ENCODE data around the gene CCN5.

Gene CCN5

DNA sequence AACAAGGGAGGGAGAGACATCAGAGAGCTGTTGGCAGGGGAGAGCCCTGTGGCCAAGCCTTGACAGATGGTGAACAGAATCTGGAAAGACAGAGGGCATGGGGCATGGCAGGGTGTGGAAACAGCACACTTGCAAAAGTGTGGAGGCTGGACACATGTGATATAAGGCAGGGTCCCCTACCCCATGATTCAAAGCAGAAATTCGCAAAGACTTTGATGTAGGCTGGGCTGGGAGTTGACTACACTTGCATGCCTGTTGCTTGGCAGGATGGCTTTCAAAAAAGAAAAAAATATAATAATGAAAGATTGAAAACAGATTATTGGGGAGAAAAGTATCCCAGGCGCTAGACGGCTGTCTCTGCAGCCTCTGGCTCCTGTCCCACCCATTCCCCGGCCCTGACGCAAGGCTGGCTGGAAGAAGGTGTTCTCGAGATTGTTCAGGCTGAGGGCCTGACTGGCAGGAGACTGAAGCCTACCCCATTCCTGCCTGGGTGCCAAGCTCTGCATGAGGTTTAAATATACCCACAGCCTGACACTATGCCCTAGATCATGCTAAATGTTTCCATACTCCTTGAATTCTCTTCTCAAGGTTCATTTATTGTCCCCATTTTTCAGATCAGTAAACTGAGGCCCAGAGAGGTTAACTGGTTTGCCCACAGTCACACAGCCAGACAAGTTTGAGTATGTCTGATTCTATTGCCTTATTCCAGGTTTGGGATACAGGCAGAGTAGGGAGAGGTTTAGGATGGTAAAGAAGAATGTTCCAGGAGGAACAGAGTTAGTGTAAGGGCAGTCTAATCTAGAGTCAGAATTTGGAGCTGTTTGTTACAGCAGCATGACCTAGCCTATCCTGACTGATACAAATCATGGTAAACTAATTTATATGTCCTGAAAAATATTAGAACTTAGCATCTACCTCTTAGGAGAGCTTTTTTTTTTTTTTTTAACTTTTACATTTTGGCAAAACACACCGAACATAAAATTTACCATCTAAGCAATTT is 23.4 kb upstream of the CCN5 start:
- DNase-seq (ENCODE audit: low read depth): no peak
- no peak overlapping the region for H3K4me3 ChIP-seq (ENCODE audit: low read depth, low read length)
- TF ChIP-seq, protein P1, sequence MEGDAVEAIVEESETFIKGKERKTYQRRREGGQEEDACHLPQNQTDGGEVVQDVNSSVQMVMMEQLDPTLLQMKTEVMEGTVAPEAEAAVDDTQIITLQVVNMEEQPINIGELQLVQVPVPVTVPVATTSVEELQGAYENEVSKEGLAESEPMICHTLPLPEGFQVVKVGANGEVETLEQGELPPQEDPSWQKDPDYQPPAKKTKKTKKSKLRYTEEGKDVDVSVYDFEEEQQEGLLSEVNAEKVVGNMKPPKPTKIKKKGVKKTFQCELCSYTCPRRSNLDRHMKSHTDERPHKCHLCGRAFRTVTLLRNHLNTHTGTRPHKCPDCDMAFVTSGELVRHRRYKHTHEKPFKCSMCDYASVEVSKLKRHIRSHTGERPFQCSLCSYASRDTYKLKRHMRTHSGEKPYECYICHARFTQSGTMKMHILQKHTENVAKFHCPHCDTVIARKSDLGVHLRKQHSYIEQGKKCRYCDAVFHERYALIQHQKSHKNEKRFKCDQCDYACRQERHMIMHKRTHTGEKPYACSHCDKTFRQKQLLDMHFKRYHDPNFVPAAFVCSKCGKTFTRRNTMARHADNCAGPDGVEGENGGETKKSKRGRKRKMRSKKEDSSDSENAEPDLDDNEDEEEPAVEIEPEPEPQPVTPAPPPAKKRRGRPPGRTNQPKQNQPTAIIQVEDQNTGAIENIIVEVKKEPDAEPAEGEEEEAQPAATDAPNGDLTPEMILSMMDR (conservative IDR thresholded peaks at IDR 0.05; ENCODE audit: low read depth, low read length): no peak

DNA sequence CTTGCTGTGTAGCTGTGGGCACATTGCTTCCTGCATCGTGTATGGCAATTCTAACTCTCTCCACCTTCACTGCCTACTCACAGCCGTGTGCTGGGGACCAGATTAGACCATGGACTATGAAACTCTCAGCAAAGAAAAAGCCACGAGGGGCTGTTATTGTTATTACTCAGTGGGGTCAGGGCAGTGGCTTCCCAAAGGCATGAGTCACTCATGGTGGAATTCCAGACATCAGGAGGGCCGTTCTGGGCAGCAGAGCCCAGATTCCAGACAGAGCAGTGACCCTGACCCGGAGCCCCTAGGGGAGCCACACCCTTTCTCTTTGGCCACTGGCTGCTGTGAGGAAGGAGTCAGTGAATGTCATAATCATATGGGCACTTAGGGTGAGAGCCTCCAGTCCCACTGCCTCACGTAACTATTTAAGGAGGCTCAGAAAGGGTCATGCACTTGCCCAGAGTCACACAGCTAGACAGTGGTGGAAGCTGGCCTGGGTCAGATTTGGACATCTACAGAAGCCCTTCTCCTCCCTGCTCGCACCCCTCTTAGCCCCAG is 22.2 kb upstream of the CCN5 start:
- TF ChIP-seq, protein P1 (conservative IDR thresholded peaks at IDR 0.05; ENCODE audit: low read depth, low read length): no peak
- peak; percentile 94 for DNase-seq (ENCODE audit: low read depth)
- no peak overlapping the region for H3K4me3 ChIP-seq (ENCODE audit: low read depth, low read length)

DNA sequence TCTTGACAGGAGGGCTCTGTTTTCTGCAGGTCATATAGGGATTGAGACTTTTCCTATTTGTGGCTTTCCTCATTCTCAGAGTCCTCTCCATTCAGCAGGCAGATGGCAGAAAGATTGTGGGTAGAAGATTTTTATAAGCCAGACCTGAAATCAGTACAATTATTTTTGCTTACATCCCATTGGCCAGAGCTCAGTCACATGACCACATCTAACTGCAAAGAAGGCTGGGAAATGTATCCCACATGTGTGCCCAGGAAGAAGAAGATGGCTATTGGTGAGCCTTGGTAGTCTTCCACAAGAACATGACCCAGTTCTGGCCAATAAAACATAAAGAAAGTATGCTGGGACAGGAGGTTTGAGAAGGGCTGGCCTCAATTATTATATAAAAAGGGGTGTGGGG is 21.5 kb upstream of the CCN5 start:
- H3K4me3 ChIP-seq (ENCODE audit: low read depth, low read length): no peak overlapping the region

DNA sequence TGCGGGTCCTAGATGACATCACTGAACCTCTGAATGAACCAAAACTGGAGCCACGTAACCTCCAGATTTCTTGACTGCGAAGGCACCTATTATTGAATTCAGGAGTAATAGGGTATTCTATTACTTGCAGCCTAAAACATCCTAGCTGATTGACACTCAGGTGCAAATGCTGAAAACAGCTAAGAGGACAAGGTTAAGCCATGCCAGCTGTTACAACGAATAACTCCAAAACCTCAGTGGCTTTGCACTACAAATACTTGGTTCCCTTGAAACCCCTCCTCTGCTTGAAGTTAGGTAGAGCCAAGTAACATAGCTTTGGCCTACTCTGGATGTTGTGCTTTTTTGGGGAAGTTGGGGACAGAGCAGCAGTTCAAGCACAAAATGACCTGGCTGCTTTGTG is 21.0 kb upstream of the CCN5 start:
- TF ChIP-seq, protein P1 (conservative IDR thresholded peaks at IDR 0.05; ENCODE audit: low read depth, low read length): no peak
- DNase-seq (ENCODE audit: low read depth): no peak
- H3K4me3 ChIP-seq (ENCODE audit: low read depth, low read length): no peak overlapping the region

More for the DNA sequence above, 21.5 kb upstream of the CCN5 start:
- DNase-seq (ENCODE audit: low read depth): no peak
- TF ChIP-seq, protein P1 (conservative IDR thresholded peaks at IDR 0.05; ENCODE audit: low read depth, low read length): no peak

DNA sequence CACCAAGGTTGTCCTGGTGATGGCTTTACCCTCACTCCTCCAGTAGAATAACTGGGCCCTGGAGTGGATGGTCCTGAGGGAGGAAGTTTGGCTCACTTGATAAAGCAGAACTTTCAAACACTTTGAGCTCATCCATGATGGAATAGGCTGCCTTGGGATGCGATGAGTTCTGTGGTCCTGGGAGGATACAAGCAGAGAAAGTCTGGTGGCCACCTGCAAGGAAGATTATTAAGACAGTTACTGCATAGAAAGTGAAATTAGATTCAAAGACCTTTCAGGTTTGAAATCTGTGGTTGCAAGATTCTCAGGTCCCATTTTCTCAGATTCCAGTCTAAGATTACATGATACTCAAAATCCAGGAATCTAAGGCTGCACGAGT is 19.9 kb upstream of the CCN5 start:
- no peak for DNase-seq (ENCODE audit: low read depth)
- H3K4me3 ChIP-seq (ENCODE audit: low read depth, low read length): no peak overlapping the region
- TF ChIP-seq, protein P1 (conservative IDR thresholded peaks at IDR 0.05; ENCODE audit: low read depth, low read length): no peak

DNA sequence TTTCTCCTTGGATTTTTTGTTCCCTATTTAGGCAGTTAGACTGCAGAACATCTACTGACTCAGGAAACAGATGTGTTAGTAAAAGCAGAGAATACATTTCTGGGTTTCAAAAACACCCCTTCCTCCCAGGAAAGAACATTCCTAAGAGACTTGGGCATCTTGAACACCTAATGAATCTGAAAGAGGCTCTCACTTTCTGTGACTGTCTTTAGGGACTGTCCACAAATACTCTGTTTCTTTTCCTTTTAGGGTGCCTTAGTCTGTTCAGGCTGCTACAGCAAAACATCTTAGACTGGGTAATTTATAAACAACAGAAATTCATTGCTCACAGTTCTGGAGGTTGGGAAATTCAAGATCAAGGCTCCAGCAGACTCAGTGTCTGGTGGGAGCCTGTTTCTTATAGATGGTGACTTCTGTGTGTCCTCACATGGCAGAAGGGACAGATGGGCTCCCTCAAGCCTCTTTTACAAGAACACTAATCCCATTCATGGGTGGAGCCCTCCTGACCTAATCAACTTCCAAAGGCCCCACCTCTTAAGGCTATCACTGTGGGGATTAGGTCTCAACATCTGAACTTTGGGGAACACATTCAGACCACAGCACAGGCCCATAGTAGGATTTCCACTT is 19.4 kb upstream of the CCN5 start:
- no peak overlapping the region for H3K4me3 ChIP-seq (ENCODE audit: low read depth, low read length)
- peak; percentile 69 for DNase-seq (ENCODE audit: low read depth)
- TF ChIP-seq, protein P1 (conservative IDR thresholded peaks at IDR 0.05; ENCODE audit: low read depth, low read length): no peak

Measured in choroid plexus epithelial cell (primary cell).